ENCODE results near the gene KIF26A. TPM values are rescaled to one million over a fixed set of nuclear protein-coding genes. Genes with fewer than 3 reads are reported as not detected.

The KIF26A gene
- total RNA-seq, 1 donor from 2014 or later: not detected

DNA sequence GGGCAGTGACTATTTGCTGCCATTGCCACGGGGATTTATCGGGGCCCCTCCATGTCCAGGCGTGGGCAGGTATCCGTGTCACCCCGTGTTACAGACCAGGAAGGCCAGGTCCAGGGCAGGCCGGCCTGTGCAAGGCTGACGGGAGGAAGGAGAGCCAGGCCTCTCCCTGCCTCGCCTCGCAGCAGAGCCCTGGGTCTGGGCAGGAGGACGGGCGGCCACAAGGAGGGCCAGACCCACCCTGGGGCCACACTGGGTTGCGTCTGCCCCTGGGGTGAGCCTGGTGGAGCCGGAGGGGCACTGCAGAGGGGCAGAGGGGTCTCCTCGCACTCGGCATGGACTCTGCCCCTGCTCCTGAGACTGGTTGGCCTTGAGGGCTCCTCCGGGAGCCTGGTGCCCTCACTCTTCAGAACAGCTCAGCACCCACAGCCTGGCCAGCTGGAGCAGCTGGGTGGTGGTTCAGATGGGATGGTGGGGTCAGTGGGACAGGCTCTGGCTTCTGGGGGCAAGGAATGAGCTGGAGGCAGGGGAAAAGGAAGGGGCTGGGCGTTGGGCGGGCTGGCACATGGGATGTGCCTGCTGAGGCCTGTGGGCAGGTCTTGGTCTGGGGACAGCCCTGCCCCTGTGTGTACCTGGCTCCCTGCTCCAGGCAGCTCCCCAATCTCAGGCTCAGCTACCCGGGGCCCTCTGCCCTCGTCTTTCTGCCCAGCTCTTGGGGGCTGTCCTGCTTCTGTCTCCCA is 53.9 kb downstream of the KIF26A start:
- POLR2A ChIA-PET: no interaction called here
- no peaks in the 10 kb centered on the region for H3K27me3 Mint-ChIP-seq
- H3K36me3 Mint-ChIP-seq (ENCODE audit: low read depth): no peaks in the 10 kb centered on the region
- no peaks in the 10 kb centered on the region for H3K9me3 Mint-ChIP-seq
- ATAC-seq (ENCODE audit: low read depth) (no peak), DNase-seq (no peak)
- H3K4me3 Mint-ChIP-seq: no peak overlapping the region
- peaks cover 11% of the 10 kb centered on the region for H3K4me1 Mint-ChIP-seq
- H3K27ac Mint-ChIP-seq: no peak overlapping the region
- intact Hi-C loops (cut with micrococcal nuclease): no loop called here
- TF ChIP-seq, protein P1, sequence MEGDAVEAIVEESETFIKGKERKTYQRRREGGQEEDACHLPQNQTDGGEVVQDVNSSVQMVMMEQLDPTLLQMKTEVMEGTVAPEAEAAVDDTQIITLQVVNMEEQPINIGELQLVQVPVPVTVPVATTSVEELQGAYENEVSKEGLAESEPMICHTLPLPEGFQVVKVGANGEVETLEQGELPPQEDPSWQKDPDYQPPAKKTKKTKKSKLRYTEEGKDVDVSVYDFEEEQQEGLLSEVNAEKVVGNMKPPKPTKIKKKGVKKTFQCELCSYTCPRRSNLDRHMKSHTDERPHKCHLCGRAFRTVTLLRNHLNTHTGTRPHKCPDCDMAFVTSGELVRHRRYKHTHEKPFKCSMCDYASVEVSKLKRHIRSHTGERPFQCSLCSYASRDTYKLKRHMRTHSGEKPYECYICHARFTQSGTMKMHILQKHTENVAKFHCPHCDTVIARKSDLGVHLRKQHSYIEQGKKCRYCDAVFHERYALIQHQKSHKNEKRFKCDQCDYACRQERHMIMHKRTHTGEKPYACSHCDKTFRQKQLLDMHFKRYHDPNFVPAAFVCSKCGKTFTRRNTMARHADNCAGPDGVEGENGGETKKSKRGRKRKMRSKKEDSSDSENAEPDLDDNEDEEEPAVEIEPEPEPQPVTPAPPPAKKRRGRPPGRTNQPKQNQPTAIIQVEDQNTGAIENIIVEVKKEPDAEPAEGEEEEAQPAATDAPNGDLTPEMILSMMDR (IDR thresholded peaks at IDR 0.05): no peak
- CTCF ChIA-PET: no interaction called here

DNA sequence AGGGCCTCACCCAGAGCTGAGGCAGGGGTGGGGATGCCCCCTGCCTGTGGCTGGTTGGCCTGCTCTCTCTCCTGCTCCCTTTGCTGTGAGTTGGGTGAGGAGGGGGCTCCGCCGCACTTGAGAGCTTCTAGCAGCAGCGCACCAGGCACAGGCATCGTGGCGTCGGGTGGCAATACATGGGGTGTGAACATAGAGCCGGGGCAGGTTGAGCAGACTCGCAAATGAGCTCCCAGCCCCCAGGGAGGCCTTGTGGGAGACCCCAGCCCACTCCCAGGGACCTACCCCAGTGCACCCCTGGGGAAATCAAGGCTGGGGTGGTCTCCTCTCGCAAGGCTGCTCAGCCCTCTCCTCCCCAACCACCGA is 54.5 kb downstream of the KIF26A start:
- no peak for DNase-seq
- TF ChIP-seq, protein P1 (IDR thresholded peaks at IDR 0.05): no peak
- ChIA-PET CTCF (no interaction called here), POLR2A (no interaction called here)
- Mint-ChIP-seq H3K4me1 (peaks cover 11% of the 10 kb centered on the region), H3K27ac (no peak overlapping the region), H3K4me3 (no peak overlapping the region), H3K36me3 (ENCODE audit: low read depth) (no peaks in the 10 kb centered on the region), H3K27me3 (no peaks in the 10 kb centered on the region), H3K9me3 (no peaks in the 10 kb centered on the region)
- no peak for ATAC-seq (ENCODE audit: low read depth)
- intact Hi-C loops (cut with micrococcal nuclease): no loop called here

DNA sequence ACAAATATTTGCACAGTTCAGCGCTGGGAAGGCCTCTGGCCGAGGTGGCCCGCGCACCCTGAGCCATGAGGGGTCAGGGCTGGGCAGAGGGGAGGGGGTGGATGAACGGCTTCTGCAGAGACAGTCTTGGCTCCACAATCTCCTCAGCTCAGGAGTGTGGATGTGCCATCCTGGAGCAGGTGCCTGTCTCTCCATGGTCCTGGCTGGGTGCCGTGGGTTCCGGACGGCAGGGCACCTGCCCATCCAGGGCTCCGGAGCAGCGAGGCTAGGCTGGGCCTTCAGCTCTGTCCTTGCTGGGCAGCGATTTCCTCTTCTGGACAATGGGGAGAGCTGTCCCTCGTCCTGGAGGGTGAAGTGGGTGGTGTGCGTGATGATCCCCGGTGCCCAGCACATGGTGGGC is 55.6 kb downstream of the KIF26A start:
- Mint-ChIP-seq H3K4me3 (no peak overlapping the region), H3K36me3 (ENCODE audit: low read depth) (no peaks in the 10 kb centered on the region), H3K4me1 (peaks cover 11% of the 10 kb centered on the region), H3K27ac (no peak overlapping the region), H3K9me3 (no peaks in the 10 kb centered on the region), H3K27me3 (no peaks in the 10 kb centered on the region)
- CTCF ChIA-PET: no interaction called here
- intact Hi-C loops (cut with micrococcal nuclease): no loop called here
- TF ChIP-seq, protein P1 (IDR thresholded peaks at IDR 0.05): no peak
- no peak for ATAC-seq (ENCODE audit: low read depth)
- DNase-seq: no peak
- POLR2A ChIA-PET: no interaction called here

DNA sequence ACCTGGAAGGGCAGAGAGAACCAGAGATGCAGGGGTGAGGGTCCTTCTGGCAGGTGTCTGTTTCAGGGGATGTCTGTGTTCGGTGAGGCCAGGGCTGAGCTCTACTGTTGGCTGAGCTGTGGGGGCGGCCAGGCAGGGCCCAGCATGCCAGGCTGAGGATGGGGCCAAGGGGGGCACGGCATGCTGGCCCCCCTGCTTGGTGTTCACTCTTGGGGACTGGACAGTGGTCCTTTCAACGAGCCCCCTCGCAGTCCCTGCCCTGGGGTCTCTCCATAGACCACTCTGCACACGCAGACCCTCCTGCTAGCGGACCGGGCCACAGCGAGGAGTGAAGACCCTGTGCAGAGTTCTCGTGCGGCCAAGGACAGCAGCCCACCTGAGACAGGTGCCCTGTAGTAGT is 56.3 kb downstream of the KIF26A start:
- DNase-seq: no peak
- H3K36me3 Mint-ChIP-seq (ENCODE audit: low read depth): no peaks in the 10 kb centered on the region

DNA sequence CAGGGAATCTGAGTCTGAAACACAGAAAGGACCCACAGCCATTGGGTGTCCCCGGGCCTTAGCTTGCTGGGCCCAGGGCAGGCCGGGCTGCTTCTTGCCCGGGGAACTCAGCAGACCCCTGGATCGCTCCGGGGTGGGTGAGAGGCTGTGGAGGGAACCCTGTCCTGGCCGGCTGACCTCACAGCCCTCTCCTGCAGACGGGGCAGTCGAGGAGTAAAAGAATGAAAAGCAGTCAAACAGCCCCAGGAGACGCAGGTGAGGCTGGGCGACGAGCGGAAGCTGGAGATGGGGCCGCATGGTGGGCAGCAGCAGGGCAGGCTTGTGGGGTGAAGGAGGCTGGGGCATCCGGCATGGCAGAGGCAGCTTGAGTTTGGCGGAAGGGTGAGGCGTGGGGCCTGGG is 57.0 kb downstream of the KIF26A start:
- Mint-ChIP-seq H3K36me3 (ENCODE audit: low read depth) (no peaks in the 10 kb centered on the region), H3K27me3 (peaks cover 2% of the 10 kb centered on the region), H3K9me3 (no peaks in the 10 kb centered on the region), H3K4me3 (no peak overlapping the region), H3K4me1 (peaks cover 11% of the 10 kb centered on the region), H3K27ac (no peak overlapping the region)
- ChIA-PET POLR2A (no interaction called here), CTCF (no interaction called here)
- ATAC-seq (ENCODE audit: low read depth): no peak
- DNase-seq: no peak
- TF ChIP-seq, protein P1 (IDR thresholded peaks at IDR 0.05): no peak
- intact Hi-C loops (cut with micrococcal nuclease): no loop called here

More for the DNA sequence above, 56.3 kb downstream of the KIF26A start:
- peaks cover under 1% of the 10 kb centered on the region for H3K27me3 Mint-ChIP-seq
- ChIA-PET POLR2A (no interaction called here), CTCF (no interaction called here)
- H3K27ac Mint-ChIP-seq: no peak overlapping the region
- TF ChIP-seq, protein P1 (IDR thresholded peaks at IDR 0.05): no peak
- H3K4me1 Mint-ChIP-seq: peaks cover 11% of the 10 kb centered on the region
- no peaks in the 10 kb centered on the region for H3K9me3 Mint-ChIP-seq
- intact Hi-C loops (cut with micrococcal nuclease): no loop called here
- ATAC-seq (ENCODE audit: low read depth): no peak
- H3K4me3 Mint-ChIP-seq: no peak overlapping the region

Measured in activated B cell treated with CpG ODN at 0.5 μM for 24 hours (primary cell).